Liver (tissue), 3 donors: ENCODE measurements around the gene C2orf76.

Experiments used
- CTCF ChIP-seq: fragments of 150-350 bp; IDR thresholded peaks from 2 replicates; pipeline ENCODE4 v1.5.1; 2017; ENCODE audit warnings: improper control_type of control experiment, low read depth, low read length; ENCODE audit not compliant: missing input control
- GABPA ChIP-seq, 2 donors: IDR thresholded peaks in 1 of 2; conservative IDR thresholded peaks in 1 of 2; 2 replicates each; pipeline ENCODE4 v1.6.1; 2016; ENCODE audit warnings: antibody characterized with exemption in 2 of 2, mild to moderate bottlenecking in 1 of 2, moderate library complexity in 1 of 2
- YY1 ChIP-seq: IDR thresholded peaks from 2 replicates; pipeline ENCODE4 v1.6.1; 2016; ENCODE audit warnings: antibody characterized with exemption, mild to moderate bottlenecking
- TF ChIP-seq, protein P1 (sequence below): IDR thresholded peaks from 2 replicates; pipeline ENCODE4 v1.6.1; 2016; ENCODE audit warnings: antibody characterized with exemption, mild to moderate bottlenecking
- donor health status: healthy.
- donor health status: healthy.

DNA sequence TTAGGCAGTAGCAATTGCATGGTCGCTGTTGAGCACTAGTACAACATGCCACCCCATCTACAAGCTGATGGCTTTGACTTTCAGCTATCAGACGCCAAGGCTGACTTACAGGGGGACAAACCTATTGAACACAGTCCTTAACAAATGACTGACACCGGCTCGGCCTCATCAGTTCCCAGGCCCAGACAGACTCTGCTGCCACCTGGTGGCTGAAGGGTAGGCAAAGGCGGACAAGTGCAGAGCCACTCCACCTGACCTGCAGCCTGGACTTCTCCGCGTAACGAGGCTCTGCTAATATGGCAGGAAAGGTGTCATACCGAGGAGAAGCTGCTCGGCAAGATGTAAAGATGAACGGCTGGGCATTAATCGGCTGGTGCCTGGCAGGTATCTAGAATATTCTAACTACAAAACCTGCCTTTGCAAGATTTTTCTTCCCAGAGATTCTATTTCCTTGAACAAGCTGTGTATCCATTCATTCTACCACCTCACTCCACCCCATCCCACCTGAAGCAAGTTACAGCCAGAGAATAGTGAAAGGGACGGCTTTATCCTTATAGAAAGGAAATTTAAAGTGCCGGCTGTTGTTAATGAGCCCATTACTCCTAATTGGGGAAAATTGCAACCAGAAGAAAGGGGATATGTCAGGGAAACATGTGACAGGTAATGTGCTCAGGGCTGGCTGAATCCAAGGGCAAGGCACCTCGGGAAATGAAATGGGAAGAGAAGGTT is 75.6 kb downstream of the C2orf76 start:
- TF ChIP-seq CTCF (peak; percentile 93), YY1 (no peak), GABPA (IDR thresholded peaks at IDR 0.05 in 1 of 2, conservative IDR thresholded peaks at IDR 0.05 in 1 of 2) (no peak)
- TF ChIP-seq, protein P1, sequence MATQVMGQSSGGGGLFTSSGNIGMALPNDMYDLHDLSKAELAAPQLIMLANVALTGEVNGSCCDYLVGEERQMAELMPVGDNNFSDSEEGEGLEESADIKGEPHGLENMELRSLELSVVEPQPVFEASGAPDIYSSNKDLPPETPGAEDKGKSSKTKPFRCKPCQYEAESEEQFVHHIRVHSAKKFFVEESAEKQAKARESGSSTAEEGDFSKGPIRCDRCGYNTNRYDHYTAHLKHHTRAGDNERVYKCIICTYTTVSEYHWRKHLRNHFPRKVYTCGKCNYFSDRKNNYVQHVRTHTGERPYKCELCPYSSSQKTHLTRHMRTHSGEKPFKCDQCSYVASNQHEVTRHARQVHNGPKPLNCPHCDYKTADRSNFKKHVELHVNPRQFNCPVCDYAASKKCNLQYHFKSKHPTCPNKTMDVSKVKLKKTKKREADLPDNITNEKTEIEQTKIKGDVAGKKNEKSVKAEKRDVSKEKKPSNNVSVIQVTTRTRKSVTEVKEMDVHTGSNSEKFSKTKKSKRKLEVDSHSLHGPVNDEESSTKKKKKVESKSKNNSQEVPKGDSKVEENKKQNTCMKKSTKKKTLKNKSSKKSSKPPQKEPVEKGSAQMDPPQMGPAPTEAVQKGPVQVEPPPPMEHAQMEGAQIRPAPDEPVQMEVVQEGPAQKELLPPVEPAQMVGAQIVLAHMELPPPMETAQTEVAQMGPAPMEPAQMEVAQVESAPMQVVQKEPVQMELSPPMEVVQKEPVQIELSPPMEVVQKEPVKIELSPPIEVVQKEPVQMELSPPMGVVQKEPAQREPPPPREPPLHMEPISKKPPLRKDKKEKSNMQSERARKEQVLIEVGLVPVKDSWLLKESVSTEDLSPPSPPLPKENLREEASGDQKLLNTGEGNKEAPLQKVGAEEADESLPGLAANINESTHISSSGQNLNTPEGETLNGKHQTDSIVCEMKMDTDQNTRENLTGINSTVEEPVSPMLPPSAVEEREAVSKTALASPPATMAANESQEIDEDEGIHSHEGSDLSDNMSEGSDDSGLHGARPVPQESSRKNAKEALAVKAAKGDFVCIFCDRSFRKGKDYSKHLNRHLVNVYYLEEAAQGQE: no peak
